Mesodermal cell (in vitro differentiated cells): ENCODE results near the gene MUTYH. TPM values are rescaled to one million over a fixed set of nuclear protein-coding genes. Genes with fewer than 3 reads are reported as not detected.
"Not testable (repeated sequence)": the region's sequence is repeated elsewhere in the genome, so short reads cannot be mapped to it uniquely, and the experiment has no call there.

Experiments
- H3K27ac ChIP-seq: 2 replicates; pipeline ENCODE4 v1.7.0; 2013; ENCODE audit warnings: mild to moderate bottlenecking, low read depth, low read length, moderate library complexity; ENCODE audit not compliant: severe bottlenecking
- H3K36me3 ChIP-seq: 2 replicates; pipeline ENCODE4 v1.7.1; 2013; ENCODE audit warnings: mild to moderate bottlenecking, low read length, moderate library complexity; ENCODE audit not compliant: control insufficient read depth, insufficient read depth
- H3K4me1 ChIP-seq: one replicate; pipeline ENCODE4 v1.7.1; 2013; ENCODE audit warnings: mild to moderate bottlenecking, low read length; ENCODE audit not compliant: insufficient read depth, control insufficient read depth, poor library complexity, severe bottlenecking
- H3K4me3 ChIP-seq: 2 replicates; pipeline ENCODE4 v1.7.0; 2013; ENCODE audit warnings: low read length, control low read depth, mild to moderate bottlenecking; ENCODE audit not compliant: insufficient read depth, poor library complexity, severe bottlenecking; ENCODE audit errors: extremely low read depth
- H3K9me3 ChIP-seq: 2 replicates; pipeline ENCODE4 v1.7.1; 2013; ENCODE audit warnings: mild to moderate bottlenecking, low read length, moderate library complexity; ENCODE audit not compliant: control insufficient read depth
- WGBS, 2 experiments: methylation state at CpG; one replicate each; pipeline ENCODE4 v1.1.5; 2013; ENCODE audit warnings: missing lambda C conversion rate in 2 of 2; ENCODE audit not compliant: insufficient coverage in 2 of 2; 5-methylcytosine and 5-hydroxymethylcytosine counted together
- polyA plus RNA-seq, 2 experiments: library from polyadenylated mRNA; stranded (reverse); fragments of 50-300 nt; gene quantifications; one replicate each; pipeline ENCODE4 v1.2.3, GENCODE V29; 2013

Gene MUTYH
- 22.3 TPM for polyA plus RNA-seq (2013, experiment 1 of 2)
- 23.0 TPM for polyA plus RNA-seq (2013, experiment 2 of 2)

- 0% methylated on average over 64 to 66 of the region's 70 CpGs for WGBS, 2 experiments
- Histone ChIP-seq H3K9me3 (peaks cover 5% of the 10 kb centered on the region), H3K27ac (peak within 1 kb of the TSS; percentile 97), H3K36me3 (peaks cover 49% of the 10 kb centered on the region), H3K4me3 (peak within 1 kb of the TSS; percentile 77), H3K4me1 (peaks cover 8% of the 10 kb centered on the region)
Observed at GRCh38 chr1:45339789-45340558, at the start of gene MUTYH, which contains the start of gene TOE1. MUTYH (minus strand) TSS chr1:45340440; CDS start chr1:45334505, 5,935 bp downstream. TOE1 (plus strand) TSS chr1:45340170; CDS start chr1:45340253, 83 bp downstream.

GRCh38 chr1:45386219-45386618, 46.0 kb upstream of the MUTYH start:
- Histone ChIP-seq H3K36me3 (no peaks in the 10 kb centered on the region), H3K4me1 (no peaks in the 10 kb centered on the region), H3K27ac (no peak overlapping the region), H3K4me3 (no peak overlapping the region), H3K9me3 (no peaks in the 10 kb centered on the region)
- WGBS, 2 experiments = 100% methylated on average over 1 of the region's 3 CpGs; no CpG with 5 or more reads in 1 of the 2 experiments

DNA sequence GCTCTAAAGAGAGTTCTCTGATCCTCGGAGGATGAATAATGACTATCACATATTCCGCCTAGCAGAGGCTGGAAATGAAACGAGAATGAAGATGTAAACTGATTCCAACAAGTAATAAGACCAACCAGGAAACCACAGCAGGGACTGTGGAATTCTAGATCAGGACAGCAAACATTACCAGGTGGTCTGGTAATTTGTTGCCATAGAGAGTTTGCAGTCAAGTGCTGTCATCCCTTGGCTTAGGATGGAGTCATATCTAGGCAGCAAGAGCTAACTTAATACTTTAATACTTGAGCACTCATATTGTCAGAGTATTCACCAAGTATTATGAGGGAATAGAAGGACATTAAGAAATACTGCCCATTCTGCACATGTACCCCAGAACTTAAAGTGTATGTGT, 45.1 kb upstream of the MUTYH start:
- WGBS, 2 experiments = 100% methylated on average over 2 to 3 of the region's 3 CpGs
- no peak overlapping the region for H3K27ac ChIP-seq
- H3K9me3 ChIP-seq = no peaks in the 10 kb centered on the region
- H3K4me1 ChIP-seq = no peaks in the 10 kb centered on the region
- no peaks in the 10 kb centered on the region for H3K36me3 ChIP-seq
- no peak overlapping the region for H3K4me3 ChIP-seq

GRCh38 chr1:45384213-45384612, 44.0 kb upstream of the MUTYH start:
- H3K27ac ChIP-seq, H3K4me1 ChIP-seq, H3K36me3 ChIP-seq, H3K4me3 ChIP-seq, H3K9me3 ChIP-seq: not testable (repeated sequence)
- WGBS, 2 experiments = 92% methylated on average over 1 of the region's 4 CpGs; no CpG with 5 or more reads in 1 of the 2 experiments

GRCh38 chr1:45383191-45383590, 43.0 kb upstream of the MUTYH start:
- H3K4me3 ChIP-seq = no peak overlapping the region
- H3K27ac ChIP-seq = no peak overlapping the region
- H3K36me3 ChIP-seq = no peaks in the 10 kb centered on the region
- no peaks in the 10 kb centered on the region for H3K4me1 ChIP-seq
- H3K9me3 ChIP-seq = no peaks in the 10 kb centered on the region
- WGBS, 2 experiments = 63 to 80% methylated on average over 1 of the region's 1 CpG

DNA sequence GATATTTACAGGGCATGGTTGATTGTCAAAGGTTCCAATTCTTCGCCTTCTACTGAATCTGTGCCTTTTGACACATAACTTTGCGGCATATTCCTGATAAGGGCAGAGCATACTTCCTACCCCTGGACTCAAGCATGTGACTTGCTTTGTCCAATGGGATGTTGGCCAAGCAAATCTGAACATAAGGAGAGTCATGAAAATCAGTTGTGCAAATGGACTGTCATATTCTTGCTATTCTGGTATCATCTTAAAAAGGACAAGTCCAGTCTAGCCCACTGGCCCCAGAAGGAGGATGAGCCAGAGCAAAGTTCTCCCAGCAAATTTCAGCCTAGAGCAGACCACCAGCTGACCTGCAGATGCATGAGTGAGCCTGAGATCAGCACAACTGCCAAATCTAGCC, 41.0 kb upstream of the MUTYH start:
- H3K4me1 ChIP-seq = no peaks in the 10 kb centered on the region
- WGBS, 2 experiments = 94 to 100% methylated on average over 2 of the region's 2 CpGs
- no peaks in the 10 kb centered on the region for H3K36me3 ChIP-seq
- H3K9me3 ChIP-seq = no peaks in the 10 kb centered on the region
- H3K4me3 ChIP-seq = no peak overlapping the region
- no peak overlapping the region for H3K27ac ChIP-seq

DNA sequence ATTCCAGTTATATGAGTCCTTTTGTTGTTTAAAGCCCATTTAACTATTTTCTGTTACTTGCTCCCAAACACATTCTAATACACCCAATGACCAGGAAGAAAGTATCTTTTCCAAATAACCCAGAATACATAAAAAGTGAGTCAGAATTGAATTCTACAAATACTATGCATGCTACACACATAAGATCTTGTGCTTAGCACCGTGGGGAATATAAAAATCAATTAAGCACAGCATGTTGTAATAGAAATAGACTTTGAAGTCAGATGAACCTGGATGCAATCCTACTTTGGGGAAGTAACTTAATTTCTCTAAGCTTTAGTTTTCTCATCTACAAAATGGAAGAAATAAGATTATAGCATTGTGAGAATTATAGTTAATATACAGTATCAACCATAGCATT, 40.5 kb upstream of the MUTYH start:
- no peak overlapping the region for H3K27ac ChIP-seq
- H3K4me3 ChIP-seq = no peak overlapping the region
- no peaks in the 10 kb centered on the region for H3K4me1 ChIP-seq
- no peaks in the 10 kb centered on the region for H3K9me3 ChIP-seq
- H3K36me3 ChIP-seq = no peaks in the 10 kb centered on the region
- WGBS, 2 experiments = no CpG with 5 or more reads among the region's 1 CpG

DNA sequence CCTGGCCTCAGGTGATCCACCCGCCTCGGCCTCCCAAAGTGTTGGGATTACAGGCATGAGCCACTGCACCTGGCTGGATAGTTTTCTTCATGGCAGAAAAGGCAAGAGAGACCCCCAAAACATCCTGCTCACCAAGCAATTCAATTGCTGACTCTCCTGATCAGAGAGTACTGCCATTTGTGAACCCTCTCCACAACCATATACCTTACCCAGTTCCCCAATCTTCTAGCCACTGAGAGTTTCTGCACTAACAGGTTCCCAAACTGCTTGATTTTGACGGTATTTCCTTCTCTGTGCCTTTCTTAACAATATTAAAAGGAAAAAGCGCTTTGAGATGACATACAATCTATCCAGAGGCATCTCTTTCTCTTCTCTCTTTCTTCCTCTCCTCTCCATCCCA, 39.9 kb upstream of the MUTYH start:
- no peak overlapping the region for H3K27ac ChIP-seq
- no peak overlapping the region for H3K4me3 ChIP-seq
- WGBS, 2 experiments = 76 to 100% methylated on average over 3 of the region's 4 CpGs
- H3K9me3 ChIP-seq = no peaks in the 10 kb centered on the region
- no peaks in the 10 kb centered on the region for H3K36me3 ChIP-seq
- H3K4me1 ChIP-seq = no peaks in the 10 kb centered on the region

- Histone ChIP-seq H3K9me3 (no peaks in the 10 kb centered on the region), H3K4me1 (no peaks in the 10 kb centered on the region), H3K4me3 (no peak overlapping the region), H3K27ac (no peak overlapping the region), H3K36me3 (no peaks in the 10 kb centered on the region)
- WGBS, 2 experiments = 92 to 100% methylated on average over 2 to 3 of the region's 6 CpGs
Observed at GRCh38 chr1:45379524-45379923, 39.3 kb upstream of the MUTYH start.

DNA sequence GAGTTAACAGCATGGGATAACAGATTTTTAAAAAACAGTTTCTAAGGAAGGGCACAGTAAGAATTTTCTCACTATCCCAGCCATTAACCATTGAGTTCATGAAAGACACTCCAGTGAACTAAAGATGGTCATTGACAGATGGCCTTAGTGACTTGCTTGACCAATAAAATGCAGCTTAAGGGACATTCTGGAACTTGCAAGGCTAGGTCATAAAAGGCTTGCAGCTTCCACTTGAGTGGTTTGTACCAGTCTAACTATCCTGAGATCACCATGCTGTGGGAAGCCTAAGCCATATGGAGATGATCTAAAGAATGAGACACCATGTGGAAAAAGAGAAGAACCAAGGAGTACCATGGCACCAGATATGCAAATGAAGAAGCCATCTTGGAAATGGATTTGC, 37.9 kb upstream of the MUTYH start:
- Histone ChIP-seq H3K4me3 (no peak overlapping the region), H3K4me1 (no peaks in the 10 kb centered on the region), H3K9me3 (no peaks in the 10 kb centered on the region), H3K27ac (no peak overlapping the region), H3K36me3 (no peaks in the 10 kb centered on the region)
